ENCODE data around the gene NUDT16. TPM values are rescaled to one million over a fixed set of nuclear protein-coding genes. Genes with fewer than 3 reads are reported as not detected.
A peak's percentile ranks its signal among the peaks of the same experiment; 100 is the strongest.
"Not testable (repeated sequence)": the region's sequence is repeated elsewhere in the genome, so short reads cannot be mapped to it uniquely, and the experiment has no call there.

NUDT16 gene
- total RNA-seq, 1 donor from 2014 or later, result 17.7 TPM

- DNase-seq (ENCODE audit: extremely low read depth, low read depth, low spot score), result not testable (repeated sequence)
Measured at GRCh38 chr3:131380821-131381444, 641 bp upstream of the NUDT16 start.

GRCh38 chr3:131386429-131387165, 5.0 kb downstream of the NUDT16 start:
- no peak for DNase-seq (ENCODE audit: extremely low read depth, low read depth, low spot score)

- DNase-seq (ENCODE audit: extremely low read depth, low read depth, low spot score), result no peak
Measured at GRCh38 chr3:131387796-131388489, 6.4 kb downstream of the NUDT16 start.

- no peak for DNase-seq (ENCODE audit: extremely low read depth, low read depth, low spot score)
Measured at GRCh38 chr3:131388490-131388799, 6.9 kb downstream of the NUDT16 start.

GRCh38 chr3:131390331-131390730, 8.8 kb downstream of the NUDT16 start:
- no peak for DNase-seq (ENCODE audit: extremely low read depth, low read depth, low spot score)

- DNase-seq (ENCODE audit: extremely low read depth, low read depth, low spot score), result no peak
Measured at GRCh38 chr3:131393051-131393450, 11.5 kb downstream of the NUDT16 start.

- DNase-seq (ENCODE audit: extremely low read depth, low read depth, low spot score), result no peak
Measured at GRCh38 chr3:131393868-131394267, 12.3 kb downstream of the NUDT16 start.

- no peak for DNase-seq (ENCODE audit: extremely low read depth, low read depth, low spot score)
Measured at GRCh38 chr3:131394400-131394799, 12.8 kb downstream of the NUDT16 start.

- no peak for DNase-seq (ENCODE audit: extremely low read depth, low read depth, low spot score)
Measured at GRCh38 chr3:131396170-131396569, 14.6 kb downstream of the NUDT16 start.

GRCh38 chr3:131397889-131398288, 16.3 kb downstream of the NUDT16 start:
- DNase-seq (ENCODE audit: extremely low read depth, low read depth, low spot score), result no peak

- DNase-seq (ENCODE audit: extremely low read depth, low read depth, low spot score), result no peak
Measured at GRCh38 chr3:131401978-131402377, 20.4 kb downstream of the NUDT16 start.

- peak; percentile 69 for DNase-seq (ENCODE audit: extremely low read depth, low read depth, low spot score)
Measured at GRCh38 chr3:131402391-131403039, 20.9 kb downstream of the NUDT16 start.

- DNase-seq (ENCODE audit: extremely low read depth, low read depth, low spot score), result no peak
Measured at GRCh38 chr3:131403216-131403895, 21.8 kb downstream of the NUDT16 start.

GRCh38 chr3:131405411-131405810, 23.8 kb downstream of the NUDT16 start:
- no peak for DNase-seq (ENCODE audit: extremely low read depth, low read depth, low spot score)

GRCh38 chr3:131406274-131406673, 24.7 kb downstream of the NUDT16 start:
- no peak for DNase-seq (ENCODE audit: extremely low read depth, low read depth, low spot score)

GRCh38 chr3:131417751-131418150, 36.2 kb downstream of the NUDT16 start:
- DNase-seq (ENCODE audit: extremely low read depth, low read depth, low spot score), result no peak

GRCh38 chr3:131421301-131421700, 39.7 kb downstream of the NUDT16 start:
- no peak for DNase-seq (ENCODE audit: extremely low read depth, low read depth, low spot score)

- no peak for DNase-seq (ENCODE audit: extremely low read depth, low read depth, low spot score)
Measured at GRCh38 chr3:131421957-131422498, 40.5 kb downstream of the NUDT16 start.

- no peak for DNase-seq (ENCODE audit: extremely low read depth, low read depth, low spot score)
Measured at GRCh38 chr3:131427226-131427625, 45.7 kb downstream of the NUDT16 start.

- no peak for DNase-seq (ENCODE audit: extremely low read depth, low read depth, low spot score)
Measured at GRCh38 chr3:131431754-131432153, 50.2 kb downstream of the NUDT16 start.

GRCh38 chr3:131432441-131432840, 50.9 kb downstream of the NUDT16 start:
- DNase-seq (ENCODE audit: extremely low read depth, low read depth, low spot score), result no peak
